Sigmoid colon (tissue), 7 donors: ENCODE measurements around the gene ZCCHC12. TPM values are rescaled to one million over a fixed set of nuclear protein-coding genes. Genes with fewer than 3 reads are reported as not detected.
A peak's percentile ranks its signal among the peaks of the same experiment; 100 is the strongest.

Experiments
- DNase-seq: peaks from one replicate; pipeline ENCODE4 v3.0.0-alpha.2; 2019
- H3K27ac ChIP-seq, 4 donors: fragments of 200-600 bp; sonication (generic); one replicate each; pipeline ENCODE4 v1.5.1; 2016 to 2019; ENCODE audit warnings: mild to moderate bottlenecking in 1 of 4
- H3K27me3 ChIP-seq, 3 donors: fragments of 200-600 bp; sonication (generic); one replicate each; pipeline ENCODE4 v1.5.1; 2019; ENCODE audit warnings: mild to moderate bottlenecking in 1 of 3
- H3K36me3 ChIP-seq, 4 donors: fragments of 200-600 bp; sonication (generic); one replicate each; pipeline ENCODE4 v1.5.1; 2016 to 2019
- H3K4me1 ChIP-seq, 4 donors: fragments of 200-600 bp; sonication (generic); one replicate each; pipeline ENCODE4 v1.5.1; 2017 to 2019
- H3K4me3 ChIP-seq, 4 donors: fragments of 200-600 bp; sonication (generic); one replicate each; pipeline ENCODE4 v1.5.1; 2017 to 2019; ENCODE audit warnings: mild to moderate bottlenecking in 2 of 4, moderate library complexity in 1 of 4
- H3K9me3 ChIP-seq, 4 donors: fragments of 200-600 bp in 3 of 4; sonication (generic) in 3 of 4; one replicate each; pipeline versions ENCODE4 v1.5.1 to v1.6.1; 2013 to 2019
- CTCF ChIP-seq, 4 experiments: fragments of 450-650 bp in 3 of 4; fragments of 200-600 bp in 1 of 4; IDR thresholded peaks; one replicate each; pipeline ENCODE4 v1.5.1; 2016 to 2019; ENCODE audit warnings: antibody characterized with exemption in 4 of 4, mild to moderate bottlenecking in 3 of 4, moderate library complexity in 2 of 4
- EP300 ChIP-seq, 4 donors: sonication (generic); formaldehyde crosslinking; IDR thresholded peaks; one replicate each; pipeline ENCODE4 v1.6.1; 2017; ENCODE audit warnings: antibody characterized with exemption in 4 of 4
- POLR2A ChIP-seq, 2 donors: fragments of 450-650 bp; IDR thresholded peaks; one replicate each; pipeline ENCODE4 v1.6.1; 2016; ENCODE audit warnings: antibody characterized with exemption in 2 of 2, mild to moderate bottlenecking in 2 of 2, moderate library complexity in 2 of 2
- POLR2AphosphoS5 ChIP-seq, 4 donors: sonication (generic); formaldehyde crosslinking; IDR thresholded peaks; one replicate each; pipeline ENCODE4 v1.6.1; 2017; ENCODE audit warnings: antibody characterized with exemption in 4 of 4
- WGBS, 2 donors: extraction: QIAGEN DNeasy Blood & Tissue Kit; methylation state at CpG; one replicate each; pipeline ENCODE4 v1.1.7; 2013; 5-methylcytosine and 5-hydroxymethylcytosine counted together
- intact Hi-C: fragments of 100-400 bp; cut with DNase I; formaldehyde crosslinking; loops from one replicate; pipeline ENCODE4 v1.15.1; 2023
- polyA plus RNA-seq, 3 donors: library from polyadenylated mRNA; stranded (reverse); fragments of 200-250 nt; gene quantifications; one replicate each; pipeline ENCODE4 v1.2.3, GENCODE V29; 2013
- total RNA-seq, 4 donors: library from RNA; depleted of rRNA; stranded (reverse); fragments of >200 nt; gene quantifications; one replicate each; pipeline ENCODE4 v1.1.0, GENCODE V29; 2016
- donor health status: healthy with polysubstance abuse.
- donor health status: Bipolar disorder and iron deficiency.
- donor health status: healthy.

The ZCCHC12 gene
- total and polyA plus RNA-seq, 7 donors = 1.2 to 3.2 (median 2.2) TPM; not detected in 2

DNA sequence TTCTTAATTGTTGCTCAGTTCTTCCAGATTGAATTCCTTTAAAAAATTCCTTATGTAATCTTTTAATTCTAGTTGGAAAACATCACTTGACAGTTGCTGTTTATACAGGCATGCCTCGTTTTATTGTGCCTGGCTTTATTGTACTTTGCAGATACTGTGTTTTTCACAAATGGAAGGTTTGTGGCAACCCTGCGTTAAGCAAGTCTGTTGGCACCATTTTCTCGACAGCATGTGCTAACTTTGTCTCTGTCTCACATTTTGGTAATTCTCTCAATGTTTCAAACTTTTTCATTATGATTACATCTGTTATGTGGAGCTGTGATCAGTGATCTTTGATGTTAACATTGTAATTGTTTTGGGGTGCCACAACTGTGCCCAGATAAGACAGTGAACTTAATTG, 33.4 kb downstream of the ZCCHC12 start:
- peak overlapping the region in 3 of 4 donors; percentile 23 to 36 (median 35) for H3K27ac ChIP-seq
- no peak for DNase-seq
- WGBS, 2 donors = 6 to 47% methylated on average over 3 of the region's 3 CpGs

DNA sequence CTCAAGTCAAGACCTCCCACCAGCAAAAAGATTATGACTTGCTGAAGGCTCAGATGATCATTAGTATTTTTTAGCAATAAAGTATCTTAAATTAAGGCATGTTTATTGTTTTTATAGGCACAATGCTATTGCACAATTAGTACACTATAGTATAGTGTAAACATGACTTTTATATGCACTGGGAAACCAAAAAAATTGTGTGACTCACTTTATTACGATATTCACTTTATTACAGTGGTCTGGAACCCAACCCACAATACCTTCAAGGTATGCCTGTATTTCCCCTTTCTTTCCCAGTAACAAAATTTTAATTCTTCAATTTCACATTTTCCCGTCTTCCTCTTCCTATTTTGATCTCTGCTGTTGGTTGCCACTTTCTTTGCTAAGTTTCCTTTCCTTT, 37.7 kb downstream of the ZCCHC12 start:
- Histone ChIP-seq H3K4me1 (peaks cover 0 to 31% (median 18%) of the 10 kb centered on the region in 4 donors), H3K27ac (no peak overlapping the region), H3K36me3 (no peaks in the 10 kb centered on the region), H3K9me3 (no peaks in the 10 kb centered on the region), H3K4me3 (no peak overlapping the region), H3K27me3 (no peaks in the 10 kb centered on the region)
- TF ChIP-seq CTCF (IDR thresholded peaks at IDR 0.05) = no peak
- no peak for TF ChIP-seq EP300 (IDR thresholded peaks at IDR 0.05)
- TF ChIP-seq POLR2AphosphoS5 (IDR thresholded peaks at IDR 0.05) = no peak
- no peak for TF ChIP-seq POLR2A (IDR thresholded peaks at IDR 0.05)
- 45 to 72% methylated on average over 2 of the region's 2 CpGs for WGBS, 2 donors
- intact Hi-C loops = no loop called here
- no peak for DNase-seq

More for the DNA sequence above, 33.4 kb downstream of the ZCCHC12 start:
- H3K4me3 ChIP-seq = no peak overlapping the region
- H3K9me3 ChIP-seq = no peaks in the 10 kb centered on the region
- H3K36me3 ChIP-seq = no peaks in the 10 kb centered on the region
- intact Hi-C loops = no loop called here
- no peak for TF ChIP-seq POLR2A (IDR thresholded peaks at IDR 0.05)
- no peak for TF ChIP-seq CTCF (IDR thresholded peaks at IDR 0.05)
- no peak for TF ChIP-seq EP300 (IDR thresholded peaks at IDR 0.05)
- TF ChIP-seq POLR2AphosphoS5 (IDR thresholded peaks at IDR 0.05) = no peak
- H3K27me3 ChIP-seq = no peaks in the 10 kb centered on the region
- peaks cover 0 to 13% (median 5%) of the 10 kb centered on the region in 4 donors for H3K4me1 ChIP-seq

- DNase-seq = no peak
- Histone ChIP-seq H3K36me3 (no peaks in the 10 kb centered on the region), H3K4me1 (peaks cover 0 to 24% (median 14%) of the 10 kb centered on the region in 4 donors), H3K27me3 (no peaks in the 10 kb centered on the region), H3K9me3 (no peaks in the 10 kb centered on the region), H3K27ac (peak overlapping the region in 3 of 4 donors; percentile 16 to 47 (median 17)), H3K4me3 (no peak overlapping the region)
- intact Hi-C loops = no loop called here
- 74 to 84% methylated on average over 1 of the region's 1 CpG for WGBS, 2 donors
- TF ChIP-seq CTCF (IDR thresholded peaks at IDR 0.05) = no peak
- no peak for TF ChIP-seq POLR2A (IDR thresholded peaks at IDR 0.05)
- no peak for TF ChIP-seq EP300 (IDR thresholded peaks at IDR 0.05)
- TF ChIP-seq POLR2AphosphoS5 (IDR thresholded peaks at IDR 0.05) = no peak
Observed at GRCh38 chrX:118862091-118862490, 38.5 kb downstream of the ZCCHC12 start.

GRCh38 chrX:118862979-118863378, 39.4 kb downstream of the ZCCHC12 start:
- WGBS, 2 donors = 45 to 73% methylated on average over 4 of the region's 4 CpGs
- peak overlapping the region in 2 of 4 donors; percentile 16 to 47 for H3K27ac ChIP-seq
- H3K9me3 ChIP-seq = no peaks in the 10 kb centered on the region
- peaks cover 0 to 21% (median 14%) of the 10 kb centered on the region in 4 donors for H3K4me1 ChIP-seq
- TF ChIP-seq CTCF (IDR thresholded peaks at IDR 0.05) (no peak), POLR2A (IDR thresholded peaks at IDR 0.05) (no peak), POLR2AphosphoS5 (IDR thresholded peaks at IDR 0.05) (no peak), EP300 (IDR thresholded peaks at IDR 0.05) (no peak)
- no peak for DNase-seq
- no peak overlapping the region for H3K4me3 ChIP-seq
- H3K27me3 ChIP-seq = no peaks in the 10 kb centered on the region
- intact Hi-C loops = no loop called here
- no peaks in the 10 kb centered on the region for H3K36me3 ChIP-seq

DNA sequence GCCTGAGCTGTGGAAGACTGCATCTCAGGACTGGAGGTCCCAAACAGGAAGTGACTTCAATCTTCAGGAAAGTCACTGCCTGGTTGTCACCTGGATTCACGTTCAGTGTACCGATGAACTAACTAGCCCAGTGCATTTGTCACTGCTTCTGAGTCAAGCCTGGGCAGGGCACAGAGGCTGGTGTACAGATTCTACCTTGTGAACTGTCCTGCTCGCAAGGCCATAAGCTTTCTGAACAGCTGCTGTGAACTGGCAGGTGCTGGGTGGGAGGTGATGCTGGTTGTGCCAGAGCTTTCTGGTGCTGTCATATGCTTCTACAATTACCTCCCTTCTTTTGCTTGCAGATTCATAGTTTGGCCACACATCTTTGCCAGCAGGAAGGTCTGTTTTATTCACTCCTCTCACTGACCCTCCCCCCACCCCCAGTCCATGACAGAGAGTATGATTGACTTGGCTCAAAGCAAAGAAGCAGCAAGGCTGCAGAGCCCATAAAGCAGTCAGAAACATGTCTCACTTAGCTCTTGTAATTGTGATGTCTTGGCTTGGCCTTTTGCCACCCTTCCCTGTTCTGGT, 40.5 kb downstream of the ZCCHC12 start:
- no peaks in the 10 kb centered on the region for H3K27me3 ChIP-seq

More for the DNA sequence above, 40.5 kb downstream of the ZCCHC12 start:
- TF ChIP-seq POLR2A (IDR thresholded peaks at IDR 0.05) (no peak), POLR2AphosphoS5 (IDR thresholded peaks at IDR 0.05) (no peak), CTCF (IDR thresholded peaks at IDR 0.05) (no peak), EP300 (IDR thresholded peaks at IDR 0.05) (no peak)
- intact Hi-C loops = no loop called here
- no peak for DNase-seq
- Histone ChIP-seq H3K4me1 (peaks cover 0 to 21% (median 14%) of the 10 kb centered on the region in 4 donors), H3K36me3 (no peaks in the 10 kb centered on the region), H3K9me3 (no peaks in the 10 kb centered on the region), H3K27ac (no peak overlapping the region), H3K4me3 (no peak overlapping the region)
- 63 to 84% methylated on average over 3 of the region's 3 CpGs for WGBS, 2 donors
